Activated CD4-positive, alpha-beta T cell treated with anti-CD3 and anti-CD28 coated beads for 36 hours (primary cell): ENCODE results near the gene MYDGF. TPM values are rescaled to one million over a fixed set of nuclear protein-coding genes. Genes with fewer than 3 reads are reported as not detected.

Source experiments
- ATAC-seq: fragments of 200-7000 bp; cut with Tn5 transposase; one replicate; pipeline ENCODE4 v1.10.0; 2021; ENCODE audit warnings: mild to moderate bottlenecking, moderate library complexity
- CTCF ChIA-PET: fragments of 350-600 bp; sonication (Branson Sonifier 250); formaldehyde crosslinking; loops from one replicate; lab custom pipeline; 2021; ENCODE audit warnings: antibody characterized with exemption; lab: Charles Lee
- POLR2A ChIA-PET: fragments of 350-600 bp; sonication (Branson Sonifier 250); formaldehyde crosslinking; loops from one replicate; lab custom pipeline; 2021; ENCODE audit warnings: antibody characterized with exemption, inconsistent platforms; lab: Charles Lee
- DNase-seq: peaks from one replicate; pipeline ENCODE4 v3.0.0-alpha.2; 2020
- H3K27ac Mint-ChIP-seq: one replicate; pipeline ENCODE4 v1.8.0; 2021; ENCODE audit warnings: mixed read lengths
- H3K27me3 Mint-ChIP-seq: one replicate; pipeline ENCODE4 v1.8.0; 2021; ENCODE audit warnings: mixed read lengths
- H3K36me3 Mint-ChIP-seq: one replicate; pipeline ENCODE4 v1.8.0; 2021; ENCODE audit warnings: low read depth, mixed read lengths
- H3K4me1 Mint-ChIP-seq: one replicate; pipeline ENCODE4 v1.8.0; 2021; ENCODE audit warnings: mixed read lengths
- H3K4me3 Mint-ChIP-seq: one replicate; pipeline ENCODE4 v1.8.0; 2021; ENCODE audit warnings: mild to moderate bottlenecking, moderate library complexity, mixed read lengths
- H3K9me3 Mint-ChIP-seq: one replicate; pipeline ENCODE4 v1.8.0; 2021; ENCODE audit warnings: low read depth, mixed read lengths
- intact Hi-C, 2 experiments: fragments of 100-400 bp; cut with DNase I in 1 of 2; cut with micrococcal nuclease in 1 of 2; formaldehyde crosslinking; loops; one replicate each; pipeline versions ENCODE4 v1.14.2 to v1.15.1; 2022 to 2024; cut with DNase I, micrococcal nuclease
- total RNA-seq, 2 experiments: library from RNA; stranded (reverse); gene quantifications; one replicate each; pipeline ENCODE4 v1.2.3, GENCODE V29; 2021

MYDGF gene
- total RNA-seq, 2 experiments from 2014 or later = 34.7 to 53.8 TPM

DNA sequence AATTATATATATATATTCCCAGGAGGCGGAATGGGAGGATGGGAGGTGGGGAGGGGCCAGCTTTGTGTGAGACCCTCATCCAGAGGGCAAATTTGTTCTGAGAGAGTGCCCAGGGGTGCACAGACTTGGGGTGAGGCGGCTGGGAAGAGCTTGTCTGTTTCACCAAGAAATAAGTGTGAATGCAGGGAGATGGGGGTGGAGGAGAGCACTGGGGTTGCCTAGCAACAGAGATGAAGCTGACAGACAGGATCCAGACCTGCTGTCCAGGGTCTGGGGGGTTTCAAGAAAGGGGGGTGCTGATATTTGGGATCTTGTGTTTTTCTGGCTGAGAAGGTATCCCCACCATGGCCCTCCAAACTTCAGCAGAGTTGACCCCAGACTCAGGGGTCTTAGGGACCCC is 49.5 kb downstream of the MYDGF start:
- no peak overlapping the region for H3K27ac Mint-ChIP-seq
- CTCF ChIA-PET = no interaction called here
- no peak for ATAC-seq
- H3K9me3 Mint-ChIP-seq = no peaks in the 10 kb centered on the region
- H3K4me1 Mint-ChIP-seq = no peaks in the 10 kb centered on the region
- DNase-seq = no peak
- intact Hi-C loops = no loop called here
- POLR2A ChIA-PET = no interaction called here
- peaks cover 12% of the 10 kb centered on the region for H3K27me3 Mint-ChIP-seq
- H3K36me3 Mint-ChIP-seq = no peaks in the 10 kb centered on the region
- H3K4me3 Mint-ChIP-seq = no peak overlapping the region

DNA sequence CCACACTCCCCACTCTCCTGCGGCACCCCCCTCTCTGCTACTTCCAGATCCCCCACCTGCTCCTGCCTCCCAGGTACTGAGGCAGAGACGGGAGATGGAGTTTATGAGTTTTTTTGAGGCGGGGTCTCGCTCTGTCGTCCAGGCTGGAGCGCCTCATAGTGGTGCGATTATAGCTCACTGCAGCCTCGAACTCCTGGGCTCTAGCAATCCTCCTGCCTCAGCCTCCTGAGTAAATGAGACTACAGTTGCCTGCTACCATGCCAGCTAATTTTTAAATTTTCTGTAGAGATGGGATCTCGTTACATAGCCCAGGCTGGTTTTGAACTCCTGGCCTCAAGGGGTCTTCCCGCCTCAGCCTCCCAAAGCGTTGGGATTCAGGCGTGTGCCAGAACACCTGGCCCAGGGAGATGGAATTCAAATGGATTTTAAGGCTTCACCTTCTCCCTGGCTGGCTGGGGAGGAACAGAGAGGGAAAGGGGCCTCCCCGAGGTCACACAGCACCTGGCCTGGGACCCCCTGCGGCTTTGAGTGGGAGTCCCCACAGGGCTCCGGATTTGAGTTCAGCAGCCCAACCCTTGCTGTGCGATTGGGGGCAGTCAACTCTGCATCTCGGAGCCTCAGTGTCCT is 50.4 kb downstream of the MYDGF start:
- POLR2A ChIA-PET = no interaction called here
- CTCF ChIA-PET = interaction anchor here (0.7 kb wide), 1 partner anchor 405 kb away, joined by 3 read pairs; no protein-coding TSS in a partner anchor

DNA sequence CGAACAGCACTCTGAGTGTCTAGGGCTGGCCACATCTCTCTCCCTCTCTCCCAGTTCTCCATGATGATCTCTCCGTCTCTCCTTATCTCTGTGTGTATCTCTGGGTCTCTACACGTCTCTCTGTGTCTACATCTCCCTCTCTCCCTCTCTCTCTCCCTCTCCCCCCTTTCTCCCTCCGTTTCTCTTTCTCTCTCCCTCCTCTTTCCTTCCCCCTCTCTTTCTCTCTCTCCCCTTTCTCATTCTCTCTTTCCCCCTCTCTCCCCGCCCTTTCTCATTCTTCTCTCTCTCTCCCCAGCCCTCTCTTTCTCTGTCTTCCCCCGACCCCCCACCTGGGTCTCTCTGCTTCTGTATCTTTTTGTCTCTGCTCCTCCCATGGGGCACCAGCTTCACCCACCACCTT is 52.1 kb downstream of the MYDGF start:
- ChIA-PET CTCF (no interaction called here), POLR2A (no interaction called here)
- ATAC-seq (no peak), DNase-seq (no peak)
- intact Hi-C loops = no loop called here
- Mint-ChIP-seq H3K27me3 (peaks cover 8% of the 10 kb centered on the region), H3K9me3 (no peaks in the 10 kb centered on the region), H3K4me1 (no peaks in the 10 kb centered on the region), H3K4me3 (no peak overlapping the region), H3K27ac (no peak overlapping the region), H3K36me3 (no peaks in the 10 kb centered on the region)

More for the DNA sequence above, 50.4 kb downstream of the MYDGF start:
- H3K36me3 Mint-ChIP-seq = no peaks in the 10 kb centered on the region
- DNase-seq = no peak
- intact Hi-C loops = no loop called here
- no peaks in the 10 kb centered on the region for H3K4me1 Mint-ChIP-seq
- ATAC-seq = no peak
- H3K4me3 Mint-ChIP-seq = no peak overlapping the region
- H3K27me3 Mint-ChIP-seq = peaks cover 12% of the 10 kb centered on the region
- H3K9me3 Mint-ChIP-seq = no peaks in the 10 kb centered on the region
- no peak overlapping the region for H3K27ac Mint-ChIP-seq

DNA sequence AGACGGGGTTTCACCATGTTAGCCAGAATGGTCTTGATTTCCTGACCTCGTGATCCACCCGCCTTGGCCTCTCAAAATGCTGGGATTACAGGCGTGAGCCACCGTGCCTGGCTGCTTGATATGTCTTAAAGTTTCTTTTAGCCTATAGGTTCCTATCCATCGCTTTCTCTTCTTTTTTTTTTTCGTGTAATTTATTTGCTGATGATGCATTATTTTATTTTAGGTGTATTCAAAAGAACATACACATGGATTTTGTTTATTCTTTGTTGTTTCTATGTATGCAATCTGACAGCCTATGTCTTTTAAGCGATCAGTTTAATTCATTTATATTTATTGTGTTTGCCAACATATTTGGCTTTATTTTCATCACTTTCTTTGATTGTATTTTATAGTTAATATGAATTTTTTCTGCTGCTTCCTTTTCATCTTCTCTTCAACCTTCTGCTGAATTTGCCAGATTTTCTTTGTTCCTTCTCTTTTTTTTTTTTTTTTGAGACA is 56.8 kb downstream of the MYDGF start:
- no peak overlapping the region for H3K27ac Mint-ChIP-seq

DNA sequence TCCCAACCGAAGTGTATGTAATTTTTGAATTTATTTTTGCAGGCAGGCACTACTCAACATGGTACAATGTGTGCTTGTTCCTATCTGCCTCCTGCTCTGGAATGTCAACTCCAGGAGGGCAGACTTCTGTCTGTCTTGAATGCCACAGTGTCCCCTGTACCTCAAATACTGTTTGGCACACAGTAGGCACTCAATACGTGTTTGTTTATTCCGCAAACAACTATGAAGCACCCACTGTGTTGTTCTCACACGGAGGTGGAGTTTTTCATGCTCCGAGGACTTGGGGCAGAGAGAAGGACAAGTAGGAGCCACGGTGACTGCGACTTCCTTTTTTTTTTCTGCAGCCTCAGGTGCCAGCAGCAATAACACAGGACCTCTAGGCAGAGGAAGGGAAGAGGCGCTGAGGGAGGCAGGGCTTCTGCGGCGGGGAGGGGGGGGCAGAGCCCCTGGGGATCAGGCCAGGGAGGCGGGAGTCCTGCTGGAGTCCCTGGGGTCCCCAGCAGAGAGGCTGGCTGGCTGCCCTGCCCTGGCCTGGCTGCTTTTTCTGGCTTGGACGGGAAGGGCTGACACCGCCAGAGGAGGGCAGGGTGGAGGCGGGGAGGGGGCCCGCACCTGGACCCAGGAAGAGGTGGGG is 60.1 kb downstream of the MYDGF start:
- Mint-ChIP-seq H3K27ac (no peak overlapping the region), H3K27me3 (peaks cover 18% of the 10 kb centered on the region), H3K4me1 (no peaks in the 10 kb centered on the region), H3K4me3 (no peak overlapping the region), H3K36me3 (no peaks in the 10 kb centered on the region), H3K9me3 (no peaks in the 10 kb centered on the region)
- DNase-seq (no peak), ATAC-seq (no peak)
- intact Hi-C loops = no loop called here
- CTCF ChIA-PET = no interaction called here
- POLR2A ChIA-PET = no interaction called here

More for the DNA sequence above, 56.8 kb downstream of the MYDGF start:
- H3K4me1 Mint-ChIP-seq = no peaks in the 10 kb centered on the region
- intact Hi-C loops = no loop called here
- POLR2A ChIA-PET = no interaction called here
- CTCF ChIA-PET = interaction anchor here (0.6 kb wide), 1 partner anchor 309 kb away, joined by 3 read pairs; the partner anchor contains the start of gene FSD1
- DNase-seq (no peak), ATAC-seq (no peak)
- H3K36me3 Mint-ChIP-seq = no peaks in the 10 kb centered on the region
- H3K27me3 Mint-ChIP-seq = peaks cover 15% of the 10 kb centered on the region
- H3K4me3 Mint-ChIP-seq = no peak overlapping the region
- H3K9me3 Mint-ChIP-seq = no peaks in the 10 kb centered on the region

Other genes starting within 250 kb of the MYDGF start
- gene UBXN6, start 212.5 kb downstream of the MYDGF start, total RNA-seq = 10 to 100 TPM; 32.9 to 38.4 TPM
- gene HDGFL2, start 198.0 kb downstream of the MYDGF start, total RNA-seq = 10 to 100 TPM; 50.5 to 68.1 TPM
- gene PLIN4, start 151.9 kb downstream of the MYDGF start, total RNA-seq = not detected
- not detected for gene PLIN5, start 135.1 kb downstream of the MYDGF start, total RNA-seq
- under 1 TPM; 0.35 to 0.57 TPM for gene LRG1, start 130.3 kb downstream of the MYDGF start, total RNA-seq
- gene SEMA6B, start 110.7 kb downstream of the MYDGF start, total RNA-seq = not detected
- 10 to 100 TPM; 14.1 to 15.4 TPM for gene TNFAIP8L1, start 30.8 kb downstream of the MYDGF start, total RNA-seq
- 10 to 100 TPM; 49.2 to 51.3 TPM for gene DPP9, start 53.5 kb upstream of the MYDGF start, total RNA-seq
- 10 to 100 TPM in 1 of 2 experiments, 1 to 10 TPM in 1; 9.2 to 10.6 TPM for gene FEM1A, start 121.4 kb upstream of the MYDGF start, total RNA-seq
- gene TICAM1, start 161.4 kb upstream of the MYDGF start, total RNA-seq = 10 to 100 TPM; 23.4 to 24.1 TPM
- 10 to 100 TPM; 26.9 to 27.5 TPM for gene PLIN3, start 197.3 kb upstream of the MYDGF start, total RNA-seq
- gene ARRDC5, start 232.6 kb upstream of the MYDGF start, total RNA-seq = not detected
- 100 to 1,000 TPM; 126 to 151 TPM for gene UHRF1, start 239.2 kb upstream of the MYDGF start, total RNA-seq